Keratinocyte (primary cell): ENCODE results near the gene SMIM30.

ENCODE experiments used
- EZH2 ChIP-seq: IDR thresholded peaks from one replicate; pipeline ENCODE4 v1.6.1; 2012; ENCODE audit warnings: inconsistent platforms, mild to moderate bottlenecking, low read length, moderate library complexity
- TF ChIP-seq, protein P1 (sequence below), 3 experiments: IDR thresholded peaks in 1 of 3; conservative IDR thresholded peaks in 1 of 3; optimal IDR thresholded peaks in 1 of 3; 2 replicates in 2 of 3; 3 replicates in 1 of 3; pipeline versions ENCODE3 to v1.5.1; 2011; ENCODE audit warnings: low read length in 3 of 3, mild to moderate bottlenecking in 3 of 3, moderate library complexity in 2 of 3, control low read depth in 1 of 3, inconsistent platforms in 1 of 3; ENCODE audit not compliant: insufficient read depth in 2 of 3; ENCODE audit errors: extremely low read depth in 1 of 3

DNA sequence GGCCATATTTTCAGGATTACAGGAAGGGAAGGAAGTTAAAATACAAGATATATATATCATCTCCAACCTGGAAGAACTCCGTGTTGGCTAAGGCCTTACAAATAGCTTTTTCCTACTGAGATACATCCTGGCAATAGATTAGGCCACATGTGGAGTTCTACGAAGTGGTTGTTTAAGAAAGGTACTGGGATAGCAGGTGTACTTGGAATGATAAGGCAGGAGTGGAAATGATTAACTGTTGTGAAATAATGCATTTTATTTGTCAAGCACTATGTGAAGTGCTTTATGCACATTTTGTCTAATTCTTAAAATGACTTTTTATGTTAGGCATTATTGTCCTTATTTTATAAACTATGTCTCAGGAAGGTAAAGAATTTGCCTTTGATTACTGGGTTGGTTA, 18.9 kb upstream of the SMIM30 start:
- TF ChIP-seq, protein P1, sequence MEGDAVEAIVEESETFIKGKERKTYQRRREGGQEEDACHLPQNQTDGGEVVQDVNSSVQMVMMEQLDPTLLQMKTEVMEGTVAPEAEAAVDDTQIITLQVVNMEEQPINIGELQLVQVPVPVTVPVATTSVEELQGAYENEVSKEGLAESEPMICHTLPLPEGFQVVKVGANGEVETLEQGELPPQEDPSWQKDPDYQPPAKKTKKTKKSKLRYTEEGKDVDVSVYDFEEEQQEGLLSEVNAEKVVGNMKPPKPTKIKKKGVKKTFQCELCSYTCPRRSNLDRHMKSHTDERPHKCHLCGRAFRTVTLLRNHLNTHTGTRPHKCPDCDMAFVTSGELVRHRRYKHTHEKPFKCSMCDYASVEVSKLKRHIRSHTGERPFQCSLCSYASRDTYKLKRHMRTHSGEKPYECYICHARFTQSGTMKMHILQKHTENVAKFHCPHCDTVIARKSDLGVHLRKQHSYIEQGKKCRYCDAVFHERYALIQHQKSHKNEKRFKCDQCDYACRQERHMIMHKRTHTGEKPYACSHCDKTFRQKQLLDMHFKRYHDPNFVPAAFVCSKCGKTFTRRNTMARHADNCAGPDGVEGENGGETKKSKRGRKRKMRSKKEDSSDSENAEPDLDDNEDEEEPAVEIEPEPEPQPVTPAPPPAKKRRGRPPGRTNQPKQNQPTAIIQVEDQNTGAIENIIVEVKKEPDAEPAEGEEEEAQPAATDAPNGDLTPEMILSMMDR (optimal IDR thresholded peaks at IDR 0.05 in 1 of 3, IDR thresholded peaks at IDR 0.05 in 1 of 3, conservative IDR thresholded peaks at IDR 0.05 in 1 of 3; ENCODE audit: extremely low read depth in 1 of 3, insufficient read depth in 2 of 3, low read length in 3 of 3) = no peak
- no peak for TF ChIP-seq EZH2
